NCI-H1417 (cell line): ENCODE data around the gene ADGRD1.

Source experiments
- DNase-seq, 3 experiments: peaks; one replicate each; lab custom pipeline; 2025; lab: John Stamatoyannopoulos, UW

ADGRD1 gene

DNA sequence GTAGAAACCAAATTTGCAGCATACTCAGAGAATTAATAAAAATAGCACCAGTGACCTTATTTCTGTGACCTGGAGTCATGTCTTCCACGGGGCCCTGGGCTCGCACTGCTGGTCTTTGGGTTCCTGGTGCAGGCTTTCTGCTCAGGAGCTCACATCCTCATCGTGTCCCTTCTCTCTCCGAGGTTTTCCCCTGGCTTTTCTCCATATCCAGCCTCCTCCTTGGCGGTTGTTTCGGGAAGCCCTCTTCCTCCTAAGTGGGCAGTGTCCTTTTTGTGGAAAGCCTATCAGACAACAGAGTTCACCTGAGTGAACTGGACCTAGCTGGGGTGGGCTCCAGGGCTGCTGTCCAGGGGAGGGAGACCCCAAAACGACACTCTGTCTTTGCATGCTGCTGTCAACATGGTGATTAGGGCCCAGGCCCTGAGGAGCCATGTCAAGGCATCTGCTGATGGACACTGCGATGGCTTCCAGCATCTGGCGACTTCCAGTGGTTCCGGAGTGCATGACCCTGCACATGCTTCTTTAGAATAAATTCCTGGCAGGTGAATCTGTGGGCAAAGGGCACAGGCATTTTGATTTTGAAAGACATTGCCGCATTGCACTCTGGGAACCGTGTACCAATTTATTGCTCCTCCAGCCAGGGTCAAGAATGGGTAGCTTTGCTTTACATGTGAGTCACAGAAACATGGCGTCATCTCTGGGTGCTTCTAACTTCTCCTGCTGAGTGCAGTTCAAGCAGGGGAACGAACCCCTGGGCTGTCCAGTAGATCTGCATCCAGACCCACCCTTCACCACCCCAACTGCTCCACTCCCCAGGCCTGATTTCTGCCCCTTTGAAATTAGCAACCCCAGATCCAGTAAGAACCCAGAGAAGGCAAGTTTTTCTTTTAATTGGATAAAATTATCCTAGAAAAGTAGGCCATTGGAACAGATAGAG, 136.8 kb downstream of the ADGRD1 start:
- DNase-seq = no peak

GRCh38 chr12:131091413-131091975, 137.8 kb downstream of the ADGRD1 start:
- DNase-seq = no peak

DNA sequence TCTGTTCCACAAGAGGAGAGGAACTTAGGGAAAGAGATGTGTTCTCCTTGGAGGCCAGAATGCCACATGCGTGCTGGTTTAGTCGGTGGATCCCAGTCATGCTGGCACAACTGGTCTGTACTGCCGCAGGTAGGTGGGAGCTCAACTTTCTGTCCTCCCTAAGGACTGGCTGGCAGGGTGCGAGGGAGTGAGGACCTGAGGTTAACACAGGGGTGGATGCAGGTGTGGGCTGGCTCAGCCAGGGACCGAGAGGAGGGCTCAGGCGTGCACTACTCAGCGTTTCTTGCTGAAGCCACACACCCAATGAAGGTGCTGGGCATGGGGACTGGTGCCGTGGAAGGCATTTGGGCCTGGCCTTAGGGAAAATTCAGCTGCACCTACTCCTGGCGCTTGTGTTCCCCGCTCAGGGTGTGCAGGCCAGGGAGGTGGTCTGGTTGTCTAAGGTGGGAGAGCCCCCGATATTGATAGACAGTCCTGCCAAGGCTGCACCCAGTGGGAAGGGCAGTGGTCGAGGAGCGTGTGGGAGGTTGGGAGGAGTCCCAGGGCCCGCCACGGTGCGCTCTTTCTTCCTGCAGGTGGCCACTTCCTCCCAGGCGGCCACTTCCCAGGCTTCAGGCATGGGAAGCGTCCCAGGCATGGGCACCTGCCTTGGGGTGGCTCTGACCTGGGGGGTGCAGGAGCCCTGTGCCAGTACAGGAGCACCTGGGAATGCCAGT, 138.4 kb downstream of the ADGRD1 start:
- no peak for DNase-seq

DNA sequence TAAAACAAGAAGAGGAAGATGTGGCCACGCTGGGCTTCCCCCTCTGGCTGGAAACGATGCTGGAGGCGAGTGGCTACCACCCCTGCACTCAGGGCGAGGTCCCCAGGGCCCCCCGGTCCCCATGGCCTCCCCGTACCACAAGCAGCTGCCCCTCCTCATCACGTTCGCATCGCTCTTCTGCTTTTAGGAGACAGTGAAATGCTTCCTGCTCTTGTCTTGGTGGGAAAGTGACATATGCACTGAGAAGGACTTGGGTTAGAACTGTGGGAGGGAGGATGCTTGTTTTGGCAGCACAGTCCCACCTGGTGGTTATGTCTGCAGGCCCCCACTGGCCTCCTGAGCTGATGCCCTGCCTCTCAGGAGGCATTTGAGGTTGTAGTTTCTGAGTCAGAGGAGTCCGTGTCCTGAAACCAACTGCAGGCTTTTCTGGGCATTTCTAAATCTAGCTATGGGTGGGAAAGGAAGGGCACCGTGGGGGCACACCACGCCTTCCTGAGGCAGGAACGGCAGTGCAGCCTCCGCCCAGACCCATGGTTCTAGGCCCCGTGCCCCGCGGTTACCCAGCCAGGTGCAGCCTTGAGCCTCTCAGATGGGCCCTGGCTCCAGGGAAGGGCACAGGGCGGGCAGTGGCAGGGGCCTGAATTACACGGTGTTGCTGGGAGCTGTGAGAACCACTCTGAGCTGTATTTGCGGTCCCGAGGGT, 139.3 kb downstream of the ADGRD1 start:
- DNase-seq = no peak

DNA sequence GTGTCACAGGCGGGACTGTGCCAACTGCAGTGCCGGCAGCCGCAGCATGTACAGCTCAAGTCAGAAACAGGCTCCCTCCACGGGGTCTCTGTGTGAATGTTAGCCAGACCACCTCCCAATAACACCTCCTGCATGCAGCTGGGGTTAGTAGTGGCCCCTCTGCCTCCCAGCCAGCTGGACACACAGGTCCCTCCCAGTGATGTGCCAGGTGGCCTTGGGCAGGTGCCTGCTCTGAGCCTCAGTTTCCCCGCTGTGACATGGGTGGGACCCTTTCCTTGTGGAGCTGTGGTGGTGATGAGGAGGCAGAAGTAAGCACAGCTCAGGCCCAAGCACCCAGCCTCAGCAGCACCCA, 139.9 kb downstream of the ADGRD1 start:
- no peak for DNase-seq

DNA sequence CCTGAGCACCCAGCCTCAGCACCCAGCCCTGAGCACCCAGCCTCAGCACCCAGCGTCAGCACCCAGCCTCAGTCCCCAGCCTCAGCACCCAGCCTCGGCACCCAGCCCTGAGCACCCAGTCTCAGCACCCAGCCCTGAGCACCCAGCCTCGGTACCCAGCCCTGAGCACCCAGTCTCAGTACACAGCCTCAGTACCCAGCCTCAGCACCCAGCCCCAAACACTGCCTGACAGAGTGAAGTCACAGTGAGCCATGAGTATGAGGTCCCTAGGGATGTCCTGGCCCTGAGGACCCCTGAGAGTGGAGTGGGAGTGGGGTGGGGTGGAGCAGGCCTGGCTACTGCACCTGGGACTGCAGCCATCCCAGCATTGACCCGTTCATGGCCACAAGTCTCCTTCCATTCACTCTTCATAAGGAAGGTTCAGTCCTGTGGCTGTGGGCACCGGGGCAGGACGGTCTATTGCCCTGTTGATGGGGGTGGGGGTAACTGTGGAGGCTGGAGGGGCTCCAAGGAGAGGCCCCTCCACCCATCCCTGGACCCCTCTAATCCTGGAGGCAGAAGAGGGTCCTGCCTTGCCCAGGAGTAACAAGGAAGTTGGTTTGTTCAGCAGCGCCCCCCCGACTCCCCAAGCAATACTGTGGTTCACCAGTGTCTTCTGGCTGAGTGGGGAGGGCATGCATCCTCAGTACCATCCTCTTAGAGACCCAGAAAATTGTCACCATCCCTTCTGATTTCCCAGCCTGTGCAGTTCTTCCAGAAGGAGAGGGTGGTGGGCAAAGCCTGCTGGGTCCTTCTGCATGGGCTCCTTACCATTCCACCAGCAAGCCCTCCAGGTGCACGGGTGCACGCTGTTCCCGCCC, 140.5 kb downstream of the ADGRD1 start:
- DNase-seq = no peak

- no peak for DNase-seq
These were observed 141.4 kb downstream of the ADGRD1 start for GRCh38 chr12:131094831-131095805.

GRCh38 chr12:131095826-131096680, 142.3 kb downstream of the ADGRD1 start:
- DNase-seq = no peak

- DNase-seq = no peak
These were observed 143.0 kb downstream of the ADGRD1 start for GRCh38 chr12:131096681-131097181.

DNA sequence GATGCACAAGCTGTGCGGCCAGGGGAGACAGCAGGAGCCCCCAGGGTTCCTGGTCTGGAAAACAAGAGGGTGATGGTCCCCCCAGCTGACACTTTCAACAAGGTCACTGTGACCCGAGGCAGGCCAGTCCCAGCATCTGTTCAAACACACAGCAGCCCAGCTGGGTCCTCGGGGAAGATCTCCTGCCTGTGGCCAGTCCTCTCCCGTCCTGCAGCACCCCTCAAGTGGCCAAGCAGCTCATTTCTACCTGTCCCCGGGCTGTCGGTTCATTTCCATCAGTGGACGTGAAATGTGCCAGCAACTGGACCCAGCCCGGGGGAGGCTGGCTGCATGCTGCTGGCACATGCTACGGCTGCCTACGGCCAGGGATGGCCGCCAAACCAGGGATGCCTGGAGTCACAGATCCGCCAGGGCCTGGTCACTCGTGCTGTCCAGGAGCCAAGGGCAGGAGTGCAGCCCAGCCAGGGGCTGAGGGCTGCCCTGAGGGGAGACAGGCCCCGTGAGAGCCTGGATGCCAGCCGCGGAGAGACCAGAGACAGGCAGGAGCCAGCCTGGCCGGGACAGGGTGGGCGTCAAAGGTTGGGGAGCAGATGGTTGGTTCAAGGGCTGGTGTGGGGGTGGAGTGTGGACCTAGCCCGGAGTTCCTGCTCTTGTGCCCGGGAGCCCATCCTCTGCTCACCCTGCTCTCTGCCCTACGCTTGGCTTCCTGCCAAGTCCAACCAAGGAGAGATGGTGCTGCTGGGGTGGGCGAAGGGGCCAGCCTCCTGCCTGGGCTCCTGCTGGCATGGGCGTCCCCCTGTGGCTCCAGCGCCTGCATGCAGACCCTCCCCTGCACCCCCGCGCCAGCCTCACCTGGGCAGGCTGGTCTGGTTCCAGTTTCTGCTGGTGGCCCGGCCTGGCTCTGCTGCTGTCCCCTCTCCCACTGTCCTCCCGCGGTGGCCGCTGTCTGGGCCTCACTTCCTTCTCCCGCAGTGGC, 143.8 kb downstream of the ADGRD1 start:
- DNase-seq = no peak

DNA sequence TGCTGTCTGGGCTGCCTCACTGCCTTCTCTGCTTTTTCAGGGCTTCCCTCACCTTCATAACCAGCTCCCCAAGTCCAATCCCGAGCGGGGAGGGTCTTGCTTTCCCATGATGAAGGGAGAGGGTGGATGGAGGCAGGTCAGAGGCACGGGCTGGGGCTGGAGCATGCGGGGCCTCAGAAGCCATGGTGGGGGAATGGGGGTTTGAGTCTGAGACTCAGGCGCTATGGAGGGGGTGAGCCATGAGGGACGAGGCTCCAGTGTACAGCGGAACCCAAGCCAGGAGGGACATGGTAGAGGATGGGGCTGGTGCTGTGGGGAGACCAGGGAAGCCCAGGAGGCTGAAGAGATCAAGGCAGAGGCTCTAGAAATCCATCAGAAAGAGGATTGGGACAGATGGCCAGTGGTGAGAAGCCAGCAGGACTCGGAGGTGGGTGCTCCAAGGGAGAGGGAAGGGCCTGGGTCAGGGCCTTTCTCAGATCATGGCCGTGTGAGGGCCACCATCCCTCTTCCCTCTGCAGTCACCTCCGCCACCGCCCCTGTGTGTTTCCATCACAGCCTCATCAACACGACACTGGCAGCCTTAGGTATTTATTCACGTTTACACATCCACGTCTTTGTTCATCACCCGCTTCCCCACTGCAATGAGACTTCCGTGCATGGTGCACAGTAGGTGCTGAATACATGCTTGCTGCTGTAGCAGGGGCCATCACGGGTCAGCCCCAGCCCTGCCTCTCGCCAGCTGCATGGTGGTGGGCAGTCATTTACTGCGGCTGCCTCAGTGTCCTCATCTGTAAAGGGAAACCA, 144.7 kb downstream of the ADGRD1 start:
- no peak for DNase-seq

GRCh38 chr12:131100031-131100674, 146.4 kb downstream of the ADGRD1 start:
- no peak for DNase-seq

- DNase-seq = no peak
These were observed 147.3 kb downstream of the ADGRD1 start for GRCh38 chr12:131101006-131101405.

- DNase-seq = no peak
These were observed 148.2 kb downstream of the ADGRD1 start for GRCh38 chr12:131101703-131102492.

- no peak for DNase-seq
These were observed 148.8 kb downstream of the ADGRD1 start for GRCh38 chr12:131102493-131102931.
